Neural cell (in vitro differentiated cells): ENCODE measurements around the gene UGGT2. TPM values are rescaled to one million over a fixed set of nuclear protein-coding genes. Genes with fewer than 3 reads are reported as not detected.

Source experiments
- H2AFZ ChIP-seq: fragments of 200-600, 300-800 bp; sonication (generic), shearing (Covaris generic); 2 replicates; pipeline ENCODE4 v1.6.0; 2014; ENCODE audit warnings: low read depth, mild to moderate bottlenecking, antibody characterized with exemption, low read length, moderate library complexity
- H3F3A ChIP-seq: fragments of 200-600 bp; shearing (Covaris generic); 2 replicates; pipeline ENCODE4 v1.6.1; 2016; ENCODE audit warnings: mild to moderate bottlenecking, moderate library complexity, mixed read lengths, antibody characterized with exemption, low read length; ENCODE audit not compliant: insufficient read depth, poor library complexity, severe bottlenecking
- H3K27ac ChIP-seq: fragments of 200-600, 300-800 bp; sonication (generic), shearing (Covaris generic); 2 replicates; pipeline ENCODE4 v1.5.1; 2014; ENCODE audit warnings: mild to moderate bottlenecking, low read length, moderate library complexity
- H3K27me3 ChIP-seq: fragments of 300-800, 200-600 bp; sonication (generic), shearing (Covaris generic); 2 replicates; pipeline ENCODE4 v1.6.0; 2014; ENCODE audit warnings: mild to moderate bottlenecking, low read depth, low read length, moderate library complexity; ENCODE audit not compliant: insufficient read depth
- H3K36me3 ChIP-seq: fragments of 300-800, 200-600 bp; sonication (generic), shearing (Covaris generic); 2 replicates; pipeline ENCODE4 v1.5.1; 2014; ENCODE audit warnings: mild to moderate bottlenecking, antibody characterized with exemption, low read length, moderate library complexity; ENCODE audit not compliant: insufficient read depth
- H3K4me2 ChIP-seq: fragments of 300-800, 200-600 bp; sonication (generic), shearing (Covaris generic); 2 replicates; pipeline ENCODE4 v1.6.0; 2014; ENCODE audit warnings: mild to moderate bottlenecking, low read length
- H3K4me3 ChIP-seq: fragments of 300-800, 200-600 bp; sonication (generic), shearing (Covaris generic); 2 replicates; pipeline ENCODE4 v1.5.1; 2014; ENCODE audit warnings: mild to moderate bottlenecking, low read length, moderate library complexity
- H3K79me2 ChIP-seq: fragments of 200-600 bp; shearing (Covaris generic); replicated peaks from 2 replicates; pipeline ENCODE4 v1.6.0; 2014; ENCODE audit warnings: mild to moderate bottlenecking, low read length, moderate library complexity; ENCODE audit not compliant: insufficient read depth
- H3K9ac ChIP-seq: fragments of 300-800, 200-600 bp; sonication (generic), shearing (Covaris generic); 2 replicates; pipeline ENCODE4 v1.6.1; 2016; ENCODE audit warnings: mild to moderate bottlenecking, low read length, mixed read lengths
- H3K9me2 ChIP-seq: fragments of 200-600 bp; shearing (Covaris generic); 2 replicates; pipeline ENCODE4 v1.6.1; 2016; ENCODE audit warnings: mild to moderate bottlenecking, low read length, mixed read lengths; ENCODE audit not compliant: insufficient read depth
- H3K9me3 ChIP-seq: fragments of 200-600, 300-800 bp; sonication (generic), shearing (Covaris generic); 2 replicates; pipeline ENCODE4 v1.6.1; 2016; ENCODE audit warnings: mild to moderate bottlenecking, mixed run types, low read length, moderate library complexity, mixed read lengths
- H4K20me1 ChIP-seq: fragments of 200-600 bp; shearing (Covaris generic); 2 replicates; pipeline ENCODE4 v1.6.1; 2016; ENCODE audit warnings: mild to moderate bottlenecking, mixed run types; ENCODE audit not compliant: insufficient read depth
- EP300 ChIP-seq: fragments of 450-650 bp; conservative IDR thresholded peaks from 2 replicates; pipeline ENCODE4 v1.6.1; 2014; ENCODE audit warnings: antibody characterized with exemption, mild to moderate bottlenecking, moderate library complexity; ENCODE audit not compliant: poor library complexity, severe bottlenecking
- EZH2 ChIP-seq: fragments of 200-600, 300-800 bp; shearing (Covaris generic), sonication (generic); IDR thresholded peaks from 2 replicates; pipeline ENCODE4 v1.6.1; 2014; ENCODE audit warnings: antibody characterized with exemption, low read length, borderline replicate concordance, mild to moderate bottlenecking; ENCODE audit not compliant: insufficient read depth, poor library complexity, severe bottlenecking
- MXI1 ChIP-seq: fragments of 450-650 bp; conservative IDR thresholded peaks from 2 replicates; pipeline ENCODE4 v1.6.1; 2014; ENCODE audit warnings: antibody characterized with exemption, mild to moderate bottlenecking; ENCODE audit not compliant: poor library complexity, severe bottlenecking
- POLR2AphosphoS5 ChIP-seq: IDR thresholded peaks from 2 replicates; pipeline ENCODE4 v1.6.1; 2012
- RAD21 ChIP-seq: fragments of 450-650 bp; conservative IDR thresholded peaks from 2 replicates; pipeline ENCODE4 v1.6.1; 2014; ENCODE audit warnings: antibody characterized with exemption, mild to moderate bottlenecking, moderate library complexity
- SMC3 ChIP-seq: fragments of 450-650 bp; conservative IDR thresholded peaks from 2 replicates; pipeline ENCODE4 v1.6.1; 2014; ENCODE audit warnings: antibody characterized with exemption, mild to moderate bottlenecking, moderate library complexity; ENCODE audit not compliant: poor library complexity
- TAF1 ChIP-seq: IDR thresholded peaks from 2 replicates; pipeline ENCODE4 v1.6.1; 2012; ENCODE audit warnings: low read depth
- polyA plus RNA-seq: library from polyadenylated mRNA; depleted of rRNA; stranded (reverse); fragments of >200 nt; gene quantifications from 2 replicates; pipeline ENCODE4 v1.2.3, GENCODE V29; 2014
- small RNA-seq, 3 experiments: library from RNA; depleted of rRNA; stranded (forward); fragments of <200 nt; gene quantifications; one replicate each; pipeline ENCODE3, GENCODE V24; 2012
- TF ChIP-seq, protein P1 (sequence below): fragments of 450-650 bp; IDR thresholded peaks from 2 replicates; pipeline ENCODE4 v1.5.1; 2014; ENCODE audit warnings: antibody characterized with exemption, mild to moderate bottlenecking, moderate library complexity; ENCODE audit not compliant: poor library complexity, severe bottlenecking
- TF ChIP-seq, protein P2 (sequence below): IDR thresholded peaks from 2 replicates; pipeline ENCODE4 v1.6.1; 2012; ENCODE audit warnings: borderline replicate concordance

Gene UGGT2
- polyA plus RNA-seq, 1 donor from 2014 or later, result 35.3 TPM

GRCh38 chr13:95754069-95754468 lies 299.1 kb downstream of the UGGT2 start:
- Histone ChIP-seq H3F3A (no peaks in the 10 kb centered on the region), H3K27ac (no peak overlapping the region), H3K4me3 (no peak overlapping the region), H3K9me2 (no peaks in the 10 kb centered on the region), H4K20me1 (no peaks in the 10 kb centered on the region), H3K27me3 (no peaks in the 10 kb centered on the region), H3K9me3 (no peaks in the 10 kb centered on the region), H3K79me2 (no peaks in the 10 kb centered on the region), H3K9ac (no peak overlapping the region), H2AFZ (no peak overlapping the region), H3K4me2 (no peak overlapping the region), H3K36me3 (no peaks in the 10 kb centered on the region)
- TF ChIP-seq SMC3, result no peak
- TF ChIP-seq, protein P1, sequence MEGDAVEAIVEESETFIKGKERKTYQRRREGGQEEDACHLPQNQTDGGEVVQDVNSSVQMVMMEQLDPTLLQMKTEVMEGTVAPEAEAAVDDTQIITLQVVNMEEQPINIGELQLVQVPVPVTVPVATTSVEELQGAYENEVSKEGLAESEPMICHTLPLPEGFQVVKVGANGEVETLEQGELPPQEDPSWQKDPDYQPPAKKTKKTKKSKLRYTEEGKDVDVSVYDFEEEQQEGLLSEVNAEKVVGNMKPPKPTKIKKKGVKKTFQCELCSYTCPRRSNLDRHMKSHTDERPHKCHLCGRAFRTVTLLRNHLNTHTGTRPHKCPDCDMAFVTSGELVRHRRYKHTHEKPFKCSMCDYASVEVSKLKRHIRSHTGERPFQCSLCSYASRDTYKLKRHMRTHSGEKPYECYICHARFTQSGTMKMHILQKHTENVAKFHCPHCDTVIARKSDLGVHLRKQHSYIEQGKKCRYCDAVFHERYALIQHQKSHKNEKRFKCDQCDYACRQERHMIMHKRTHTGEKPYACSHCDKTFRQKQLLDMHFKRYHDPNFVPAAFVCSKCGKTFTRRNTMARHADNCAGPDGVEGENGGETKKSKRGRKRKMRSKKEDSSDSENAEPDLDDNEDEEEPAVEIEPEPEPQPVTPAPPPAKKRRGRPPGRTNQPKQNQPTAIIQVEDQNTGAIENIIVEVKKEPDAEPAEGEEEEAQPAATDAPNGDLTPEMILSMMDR, result no peak

- Histone ChIP-seq H2AFZ (no peak overlapping the region), H3F3A (no peaks in the 10 kb centered on the region), H3K9me3 (no peaks in the 10 kb centered on the region), H3K27ac (no peak overlapping the region), H3K4me3 (no peak overlapping the region), H4K20me1 (no peaks in the 10 kb centered on the region), H3K9me2 (no peaks in the 10 kb centered on the region), H3K27me3 (no peaks in the 10 kb centered on the region), H3K4me2 (no peak overlapping the region), H3K36me3 (no peaks in the 10 kb centered on the region), H3K9ac (no peak overlapping the region), H3K79me2 (no peaks in the 10 kb centered on the region)
- TF ChIP-seq, protein P2, sequence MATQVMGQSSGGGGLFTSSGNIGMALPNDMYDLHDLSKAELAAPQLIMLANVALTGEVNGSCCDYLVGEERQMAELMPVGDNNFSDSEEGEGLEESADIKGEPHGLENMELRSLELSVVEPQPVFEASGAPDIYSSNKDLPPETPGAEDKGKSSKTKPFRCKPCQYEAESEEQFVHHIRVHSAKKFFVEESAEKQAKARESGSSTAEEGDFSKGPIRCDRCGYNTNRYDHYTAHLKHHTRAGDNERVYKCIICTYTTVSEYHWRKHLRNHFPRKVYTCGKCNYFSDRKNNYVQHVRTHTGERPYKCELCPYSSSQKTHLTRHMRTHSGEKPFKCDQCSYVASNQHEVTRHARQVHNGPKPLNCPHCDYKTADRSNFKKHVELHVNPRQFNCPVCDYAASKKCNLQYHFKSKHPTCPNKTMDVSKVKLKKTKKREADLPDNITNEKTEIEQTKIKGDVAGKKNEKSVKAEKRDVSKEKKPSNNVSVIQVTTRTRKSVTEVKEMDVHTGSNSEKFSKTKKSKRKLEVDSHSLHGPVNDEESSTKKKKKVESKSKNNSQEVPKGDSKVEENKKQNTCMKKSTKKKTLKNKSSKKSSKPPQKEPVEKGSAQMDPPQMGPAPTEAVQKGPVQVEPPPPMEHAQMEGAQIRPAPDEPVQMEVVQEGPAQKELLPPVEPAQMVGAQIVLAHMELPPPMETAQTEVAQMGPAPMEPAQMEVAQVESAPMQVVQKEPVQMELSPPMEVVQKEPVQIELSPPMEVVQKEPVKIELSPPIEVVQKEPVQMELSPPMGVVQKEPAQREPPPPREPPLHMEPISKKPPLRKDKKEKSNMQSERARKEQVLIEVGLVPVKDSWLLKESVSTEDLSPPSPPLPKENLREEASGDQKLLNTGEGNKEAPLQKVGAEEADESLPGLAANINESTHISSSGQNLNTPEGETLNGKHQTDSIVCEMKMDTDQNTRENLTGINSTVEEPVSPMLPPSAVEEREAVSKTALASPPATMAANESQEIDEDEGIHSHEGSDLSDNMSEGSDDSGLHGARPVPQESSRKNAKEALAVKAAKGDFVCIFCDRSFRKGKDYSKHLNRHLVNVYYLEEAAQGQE, result no peak
- TF ChIP-seq, protein P1, result no peak
- TF ChIP-seq SMC3, result no peak
- TF ChIP-seq TAF1, result no peak
- no peak for TF ChIP-seq MXI1
- no peak for TF ChIP-seq RAD21
- TF ChIP-seq EP300, result no peak
- no peak for TF ChIP-seq POLR2AphosphoS5
- no peak for TF ChIP-seq EZH2
Observed at GRCh38 chr13:95752677-95753076, 300.5 kb downstream of the UGGT2 start.

Small RNAs within 50 kb of the gene (small RNA-seq; reads per million reads assigned to genes)
- gene HMGN1P24, result 0 reads per million in 3 experiments

Other genes starting within 250 kb of the UGGT2 start
- gene HS6ST3, start 36.7 kb upstream of the UGGT2 start, polyA plus RNA-seq, result 10.9 and 12.3 TPM in 2 replicates